CD4-positive, alpha-beta T cell (primary cell): ENCODE data around the gene AXIN1. TPM values are rescaled to one million over a fixed set of nuclear protein-coding genes. Genes with fewer than 3 reads are reported as not detected.

Experiments used
- ATAC-seq: fragments of 200-7000 bp; cut with Tn5 transposase; one replicate; pipeline ENCODE4 v1.10.0; 2022; ENCODE audit warnings: mild to moderate bottlenecking; ENCODE audit not compliant: poor library complexity
- CTCF ChIA-PET: fragments of 350-600 bp; sonication (Branson Sonifier 250); formaldehyde crosslinking; loops from one replicate; lab custom pipeline; 2021; ENCODE audit warnings: antibody characterized with exemption, inconsistent platforms; lab: Charles Lee
- POLR2A ChIA-PET: fragments of 350-600 bp; sonication (Branson Sonifier 250); formaldehyde crosslinking; loops from one replicate; lab custom pipeline; 2021; ENCODE audit warnings: antibody characterized with exemption, inconsistent platforms; lab: Charles Lee
- DNase-seq, 14 experiments: peaks; one replicate each; pipeline ENCODE4 v3.0.0-alpha.2; 2013 to 2020; ENCODE audit warnings: mixed read lengths in 2 of 14
- H3K27ac ChIP-seq, 2 donors: one replicate each; pipeline versions ENCODE4 v1.5.1 to v1.7.0; 2013; ENCODE audit warnings: low read length in 2 of 2, low read depth in 1 of 2, mild to moderate bottlenecking in 1 of 2
- H3K27me3 ChIP-seq, 2 experiments: 1 replicate in 1 of 2; 2 replicates in 1 of 2; pipeline versions ENCODE4 v1.6.1 to v1.7.0; 2013; ENCODE audit warnings: low read length in 2 of 2, control low read depth in 1 of 2, mild to moderate bottlenecking in 1 of 2, moderate library complexity in 1 of 2; ENCODE audit not compliant: insufficient read depth in 2 of 2, control insufficient read depth in 1 of 2
- H3K36me3 ChIP-seq: one replicate; pipeline ENCODE4 v1.6.1; 2013; ENCODE audit warnings: low read length, control low read depth; ENCODE audit not compliant: insufficient read depth
- H3K4me1 ChIP-seq: one replicate; pipeline ENCODE4 v1.6.1; 2013; ENCODE audit warnings: low read length, control low read depth; ENCODE audit not compliant: insufficient read depth
- H3K4me3 ChIP-seq: one replicate; pipeline ENCODE4 v1.5.1; 2013; ENCODE audit warnings: mild to moderate bottlenecking, low read length, moderate library complexity
- H3K9me3 ChIP-seq, 2 experiments: 1 replicate in 1 of 2; 2 replicates in 1 of 2; pipeline versions ENCODE4 v1.6.1 to v1.7.0; 2013; ENCODE audit warnings: low read length in 2 of 2, mild to moderate bottlenecking in 2 of 2, control low read depth in 1 of 2, moderate library complexity in 1 of 2; ENCODE audit not compliant: control insufficient read depth in 1 of 2, insufficient read depth in 1 of 2
- H3K27ac Mint-ChIP-seq: one replicate; pipeline ENCODE4 v1.8.0; 2020; ENCODE audit warnings: mixed read lengths
- H3K27me3 Mint-ChIP-seq: one replicate; pipeline ENCODE4 v1.8.0; 2021; ENCODE audit warnings: mixed read lengths
- H3K36me3 Mint-ChIP-seq: one replicate; pipeline ENCODE4 v1.8.0; 2021; ENCODE audit warnings: low read depth, mixed read lengths
- H3K4me1 Mint-ChIP-seq: one replicate; pipeline ENCODE4 v1.8.0; 2021; ENCODE audit warnings: low read depth, mixed read lengths
- H3K4me3 Mint-ChIP-seq: one replicate; pipeline ENCODE4 v1.8.0; 2020; ENCODE audit warnings: mild to moderate bottlenecking, mixed read lengths
- H3K9me3 Mint-ChIP-seq: one replicate; pipeline ENCODE4 v1.8.0; 2020; ENCODE audit warnings: mixed read lengths
- CTCF ChIP-seq: fragments of 200-600 bp; IDR thresholded peaks from one replicate; pipeline ENCODE4 v1.8.0; 2022; ENCODE audit warnings: antibody characterized with exemption, mild to moderate bottlenecking
- intact Hi-C, 2 experiments: fragments of 100-400 bp; cut with DNase I in 1 of 2; cut with micrococcal nuclease in 1 of 2; formaldehyde crosslinking; loops; one replicate each; pipeline versions ENCODE4 v1.15.1 to v1.9.0; 2023 to 2025; cut with DNase I, micrococcal nuclease
- total RNA-seq, 174 experiments: library from RNA in 2 of 174; stranded (reverse) in 2 of 174; gene quantifications; one replicate each; pipeline ENCODE4 v1.2.3 and lab custom pipeline; 2021 to 2026

The AXIN1 gene
- total RNA-seq, 2 experiments from 2014 or later, result 24.7 to 26.3 TPM

- POLR2A ChIA-PET, result interaction anchor here (0.6 to 2.3 kb wide), 9 partner anchors 9 to 136 kb away, joined by 3 to 60 read pairs (median 4); partner anchors contain the start of genes AXIN1, DECR2, PGAP6 and RAB11FIP3
- intact Hi-C loops, result loop anchor here in 1 of 2 experiments (1.0 kb wide), 3 partner anchors 10 to 30 kb away; partner anchors contain the start of genes AXIN1, DECR2 and PGAP6
- no peaks in the 10 kb centered on the region for H3K9me3 Mint-ChIP-seq
- peak overlapping the region; percentile 95 for H3K4me3 Mint-ChIP-seq
- no peak for ATAC-seq
- DNase-seq, result peak in 1 of 14 experiments; percentile 39
- no peak for TF ChIP-seq CTCF
- Histone ChIP-seq H3K9me3 (peaks cover 0 to 8% of the 10 kb centered on the region in 2 experiments), H3K27me3 (no peaks in the 10 kb centered on the region), H3K4me3 (peak overlapping the region; percentile 30), H3K27ac (peak overlapping the region; percentile 23 to 60), H3K36me3 (peaks cover 64% of the 10 kb centered on the region), H3K4me1 (peaks cover 22% of the 10 kb centered on the region)
- peak overlapping the region; percentile 83 for H3K27ac Mint-ChIP-seq
- no peaks in the 10 kb centered on the region for H3K27me3 Mint-ChIP-seq
- peaks cover 38% of the 10 kb centered on the region for H3K36me3 Mint-ChIP-seq
- CTCF ChIA-PET, result interaction anchor here (0.9 to 2.0 kb wide), 5 partner anchors 9 to 274 kb away, joined by 3 to 8 read pairs (median 4); partner anchors contain the start of genes DECR2 and FAM234A
- peaks cover 17% of the 10 kb centered on the region for H3K4me1 Mint-ChIP-seq
Observed at GRCh38 chr16:370979-371514, 18.5 kb upstream of the AXIN1 start.

DNA sequence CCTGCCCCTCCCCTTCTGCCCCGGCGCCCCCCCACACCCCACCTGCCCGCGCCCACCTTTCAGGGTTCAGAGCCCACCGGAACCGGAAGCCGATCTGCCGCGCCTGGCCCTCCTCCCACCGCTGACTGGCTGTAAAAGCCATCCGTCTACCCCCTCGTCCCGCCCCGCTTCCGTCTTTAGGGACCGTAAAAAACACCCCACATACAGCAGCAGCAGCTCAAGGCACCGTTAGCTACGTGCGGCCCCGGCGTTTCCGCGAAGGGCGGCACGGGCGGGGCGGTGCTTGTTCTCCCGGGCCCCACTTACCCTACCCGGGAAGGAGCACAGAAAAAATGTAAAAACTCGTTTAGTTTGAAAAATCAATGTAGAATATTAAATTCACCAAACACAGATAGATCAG lies 17.9 kb upstream of the AXIN1 start, which contains the start of gene MRPL28:
TSS of gene MRPL28 (minus strand) at position 96 of the 400 bp plus-strand sequence. CDS start 320 bp downstream, outside the sequence.
- H3K36me3 ChIP-seq, result peaks cover 62% of the 10 kb centered on the region
- peaks cover 37% of the 10 kb centered on the region for H3K36me3 Mint-ChIP-seq
- H3K4me1 Mint-ChIP-seq, result peaks cover 17% of the 10 kb centered on the region
- ATAC-seq, result peak; percentile 100
- intact Hi-C loops, result loop anchor here in 1 of 2 experiments (1.0 kb wide), 3 partner anchors 11 to 31 kb away; partner anchors contain the start of genes AXIN1, DECR2 and PGAP6
- peak within 1 kb of the TSS; percentile 95 for H3K4me3 Mint-ChIP-seq
- peak within 1 kb of the TSS; percentile 30 for H3K4me3 ChIP-seq
- POLR2A ChIA-PET, result interaction anchor here (0.6 to 2.3 kb wide), 8 partner anchors 8 to 135 kb away, joined by 3 to 60 read pairs (median 6); partner anchors contain the start of genes DECR2, PGAP6 and RAB11FIP3
- peaks cover 22% of the 10 kb centered on the region for H3K4me1 ChIP-seq
- TF ChIP-seq CTCF, result no peak
- H3K27ac Mint-ChIP-seq, result peak within 1 kb of the TSS; percentile 83
- CTCF ChIA-PET, result interaction anchor here (0.9 to 2.0 kb wide), 5 partner anchors 8 to 273 kb away, joined by 3 to 8 read pairs (median 4); partner anchors contain the start of genes DECR2 and FAM234A
- H3K27ac ChIP-seq, result peak within 1 kb of the TSS; percentile 23 to 60
- no peaks in the 10 kb centered on the region for H3K27me3 ChIP-seq
- peak; percentile 85 to 96 (median 92) for DNase-seq
- H3K9me3 Mint-ChIP-seq, result no peaks in the 10 kb centered on the region
- peaks cover 0 to 8% of the 10 kb centered on the region in 2 experiments for H3K9me3 ChIP-seq
- H3K27me3 Mint-ChIP-seq, result no peaks in the 10 kb centered on the region

DNA sequence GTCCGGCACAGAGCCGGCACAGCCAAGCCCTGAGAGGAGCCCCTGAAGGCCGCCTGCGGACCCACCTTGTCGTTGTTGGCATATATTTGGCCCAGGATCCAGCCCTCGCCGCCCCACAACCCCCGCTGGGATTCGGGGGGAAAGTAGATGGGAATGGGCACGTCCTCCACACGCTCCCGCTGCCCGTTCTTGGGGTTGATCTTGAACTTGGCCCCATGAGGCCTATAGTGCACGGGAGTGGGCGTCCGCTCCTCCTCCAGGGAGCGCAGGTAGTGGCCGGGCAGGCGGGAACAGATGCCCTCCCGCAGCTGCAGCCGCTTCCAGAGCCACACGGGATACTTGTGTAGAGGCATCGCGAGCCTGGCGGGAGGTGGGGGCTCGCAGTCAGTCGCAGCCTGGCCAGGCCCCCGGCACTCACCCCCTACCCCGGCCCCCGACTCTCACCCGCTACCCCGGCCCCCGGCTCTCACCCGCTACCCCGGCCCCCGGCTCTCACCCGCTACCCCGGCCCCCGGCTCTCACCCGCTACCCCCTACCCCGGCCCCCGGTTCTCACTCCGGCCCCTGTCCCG lies 17.4 kb upstream of the AXIN1 start:
- Histone ChIP-seq H3K27me3 (no peaks in the 10 kb centered on the region), H3K9me3 (peaks cover 0 to 8% of the 10 kb centered on the region in 2 experiments), H3K36me3 (peaks cover 58% of the 10 kb centered on the region), H3K4me1 (peaks cover 22% of the 10 kb centered on the region), H3K4me3 (peak overlapping the region; percentile 30), H3K27ac (no peak overlapping the region)
- intact Hi-C loops, result loop anchor here in 1 of 2 experiments (1.0 kb wide), 3 partner anchors 11 to 31 kb away; partner anchors contain the start of genes AXIN1, DECR2 and PGAP6
- DNase-seq (no peak), ATAC-seq (no peak)
- Mint-ChIP-seq H3K4me1 (peaks cover 17% of the 10 kb centered on the region), H3K27me3 (no peaks in the 10 kb centered on the region), H3K27ac (peak overlapping the region; percentile 83), H3K4me3 (peak overlapping the region; percentile 78), H3K36me3 (peaks cover 37% of the 10 kb centered on the region), H3K9me3 (no peaks in the 10 kb centered on the region)
- ChIA-PET POLR2A (interaction anchor here (0.7 to 2.3 kb wide), 9 partner anchors 8 to 135 kb away, joined by 3 to 60 read pairs (median 7); partner anchors contain the start of genes DECR2, PGAP6 and RAB11FIP3), CTCF (interaction anchor here (0.9 to 2.0 kb wide), 5 partner anchors 8 to 273 kb away, joined by 3 to 8 read pairs (median 4); partner anchors contain the start of genes DECR2 and FAM234A)
- TF ChIP-seq CTCF, result no peak
